HepG2 (cell line): ENCODE data around the gene FBXO30. TPM values are rescaled to one million over a fixed set of nuclear protein-coding genes. Genes with fewer than 3 reads are reported as not detected.

Experiments used
- ERF ChIP-seq: IDR thresholded peaks from 2 replicates; pipeline ENCODE4 v1.6.1; 2018; ENCODE audit warnings: missing biosample characterization, missing genetic modification reagents
- GRHL1 ChIP-seq: sonication (generic); formaldehyde crosslinking; conservative IDR thresholded peaks from 2 replicates; pipeline ENCODE4 v1.8.0; 2022; ENCODE audit warnings: missing genetic modification reagents
- HMGA1 ChIP-seq: sonication (generic); formaldehyde crosslinking; conservative IDR thresholded peaks from 2 replicates; pipeline ENCODE4 v1.4.0; 2020; ENCODE audit warnings: missing genetic modification reagents
- TFDP2 ChIP-seq: sonication (generic); formaldehyde crosslinking; IDR thresholded peaks from 2 replicates; pipeline ENCODE4 v1.4.0; 2020; ENCODE audit warnings: missing genetic modification reagents
- ZBTB44 ChIP-seq: sonication (generic); formaldehyde crosslinking; IDR thresholded peaks from 2 replicates; pipeline ENCODE4 v1.4.0; 2020; ENCODE audit warnings: missing genetic modification reagents
- ZNF431 ChIP-seq: sonication (generic); formaldehyde crosslinking; IDR thresholded peaks from 2 replicates; pipeline ENCODE4 v1.9.0; 2022; ENCODE audit warnings: missing genetic modification reagents, low read depth, mild to moderate bottlenecking, borderline replicate concordance
- ZNF564 ChIP-seq: sonication (generic); formaldehyde crosslinking; IDR thresholded peaks from 2 replicates; pipeline ENCODE4 v1.8.1; 2023; ENCODE audit warnings: mild to moderate bottlenecking, missing genetic modification reagents
- ZNF569 ChIP-seq: sonication (generic); formaldehyde crosslinking; IDR thresholded peaks from 2 replicates; pipeline ENCODE4 v1.5.0; 2020; ENCODE audit warnings: mild to moderate bottlenecking, missing genetic modification reagents, moderate library complexity, borderline replicate concordance
- ZNF709 ChIP-seq: sonication (generic); formaldehyde crosslinking; IDR thresholded peaks from 2 replicates; pipeline ENCODE4 v1.5.0; 2020; ENCODE audit warnings: mild to moderate bottlenecking, missing genetic modification reagents
- ZNF75D ChIP-seq: sonication (generic); formaldehyde crosslinking; IDR thresholded peaks from 2 replicates; pipeline ENCODE4 v1.8.1; 2023; ENCODE audit warnings: missing genetic modification reagents, mild to moderate bottlenecking, borderline replicate concordance
- polyA plus RNA-seq, 8 experiments: library from polyadenylated mRNA; depleted of rRNA in 3 of 8; stranded (reverse) in 7 of 8; unstranded in 1 of 8; fragments of >200 nt; fragmentation: Illumina TruSeq in 4 of 8; extraction: Trizol in 4 of 8; gene quantifications; 2 replicates each; pipeline versions ENCODE4 v1.2.1 to v1.2.3, GENCODE V29; 2011 to 2016; ENCODE audit warnings: low read depth in 4 of 8, missing spikeins in 1 of 8, mixed read lengths in 1 of 8; ENCODE audit not compliant: insufficient read depth in 1 of 8
- total RNA-seq, 5 experiments: library from RNA; depleted of rRNA; stranded (reverse); fragments of >200 nt; fragmentation: Illumina TruSeq; extraction: Trizol; gene quantifications; 2 replicates each; pipeline ENCODE4 v1.2.3, GENCODE V29; 2016; ENCODE audit warnings: low read depth in 1 of 5
- TF ChIP-seq, protein P1 (sequence below): sonication (generic); formaldehyde crosslinking; IDR thresholded peaks from 2 replicates; pipeline ENCODE4 v1.8.0; 2022; ENCODE audit warnings: missing genetic modification reagents, mild to moderate bottlenecking, inconsistent platforms, borderline replicate concordance
- TF ChIP-seq, protein P2 (sequence below): sonication (generic); formaldehyde crosslinking; IDR thresholded peaks from 2 replicates; pipeline ENCODE4 v1.4.0; 2020; ENCODE audit warnings: mild to moderate bottlenecking, missing genetic modification reagents

FBXO30 gene
- total and polyA plus RNA-seq, 2 of the 13 experiments (the other 11 are each of a cell fraction or from before 2014, with no cell fraction given), result 3.2 to 7.1 TPM

DNA sequence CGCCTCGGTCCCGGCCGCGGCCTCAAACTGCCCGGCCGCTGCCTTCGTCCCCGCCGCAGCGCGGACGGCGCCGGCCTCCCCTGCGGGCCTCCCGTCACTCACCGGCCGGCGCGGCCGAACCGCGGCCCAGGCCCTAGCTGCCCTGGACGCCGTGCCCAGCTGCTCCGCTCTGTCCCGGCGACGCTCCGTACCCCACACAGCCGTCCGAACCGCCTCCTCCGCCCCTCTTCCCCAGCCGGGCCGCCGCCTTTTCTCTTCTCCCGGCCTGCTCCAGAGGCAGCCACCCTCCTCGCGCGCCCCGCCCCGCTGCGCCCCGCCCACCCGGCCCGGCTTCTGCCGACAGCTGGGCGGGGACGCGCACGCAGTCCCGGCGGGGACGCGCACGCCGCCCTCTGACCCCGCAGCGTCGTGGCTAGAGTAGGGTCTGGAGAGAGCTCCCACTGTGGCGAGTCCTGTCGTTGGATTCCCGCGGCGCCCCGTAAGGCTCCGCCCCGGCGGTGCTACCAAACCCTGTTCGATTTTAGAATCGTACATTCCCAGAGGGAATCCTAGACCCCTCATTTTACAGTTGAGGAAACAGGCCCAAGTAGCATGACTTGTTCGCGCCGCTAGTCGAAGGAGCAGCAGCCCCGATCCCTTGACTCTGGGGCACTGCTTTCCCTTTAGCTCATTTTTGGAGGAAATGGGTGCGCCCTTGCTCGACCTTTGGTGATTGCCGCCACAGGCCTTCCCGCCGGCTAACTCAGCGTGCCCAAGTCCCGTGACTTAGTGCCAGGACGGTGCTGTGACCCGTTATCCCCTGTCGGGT, at the start of gene FBXO30 (continued):
- no peak for TF ChIP-seq HMGA1 (CRISPR knock-in tag)
- 0 out of 2 replicates have a peak, but pooled peaks have one; percentile 16 for TF ChIP-seq ZNF564 (CRISPR knock-in tag)
- TF ChIP-seq ERF (CRISPR knock-in tag), result peak; percentile 80; the same call in 1 of the 2 replicates
- TF ChIP-seq, protein P1, sequence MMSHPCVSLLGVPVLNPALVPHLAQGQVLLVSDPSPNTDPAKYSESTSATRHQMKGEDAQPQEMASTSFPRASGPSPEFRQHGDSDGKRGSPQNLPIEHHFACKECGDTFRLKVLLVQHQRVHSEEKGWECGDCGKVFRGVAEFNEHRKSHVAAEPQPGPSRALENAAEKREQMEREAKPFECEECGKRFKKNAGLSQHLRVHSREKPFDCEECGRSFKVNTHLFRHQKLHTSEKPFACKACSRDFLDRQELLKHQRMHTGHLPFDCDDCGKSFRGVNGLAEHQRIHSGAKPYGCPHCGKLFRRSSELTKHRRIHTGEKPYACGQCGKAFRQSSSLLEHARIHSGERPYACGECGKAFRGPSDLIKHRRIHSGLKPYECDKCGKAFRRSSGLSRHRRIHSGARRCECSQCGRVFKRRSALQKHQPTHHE (CRISPR knock-in tag), result peak; percentile 85; the same call in 1 of the 2 replicates
- no peak for TF ChIP-seq ZNF569
- TF ChIP-seq, protein P2, sequence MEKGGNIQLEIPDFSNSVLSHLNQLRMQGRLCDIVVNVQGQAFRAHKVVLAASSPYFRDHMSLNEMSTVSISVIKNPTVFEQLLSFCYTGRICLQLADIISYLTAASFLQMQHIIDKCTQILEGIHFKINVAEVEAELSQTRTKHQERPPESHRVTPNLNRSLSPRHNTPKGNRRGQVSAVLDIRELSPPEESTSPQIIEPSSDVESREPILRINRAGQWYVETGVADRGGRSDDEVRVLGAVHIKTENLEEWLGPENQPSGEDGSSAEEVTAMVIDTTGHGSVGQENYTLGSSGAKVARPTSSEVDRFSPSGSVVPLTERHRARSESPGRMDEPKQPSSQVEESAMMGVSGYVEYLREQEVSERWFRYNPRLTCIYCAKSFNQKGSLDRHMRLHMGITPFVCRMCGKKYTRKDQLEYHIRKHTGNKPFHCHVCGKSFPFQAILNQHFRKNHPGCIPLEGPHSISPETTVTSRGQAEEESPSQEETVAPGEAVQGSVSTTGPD (CRISPR knock-in tag), result no peak
- peak; percentile 83; the same call in 1 of the 2 replicates for TF ChIP-seq TFDP2
- TF ChIP-seq ZNF431 (CRISPR knock-in tag), result peak; percentile 63; the same call in 1 of the 2 replicates
- TF ChIP-seq ZNF75D (CRISPR knock-in tag), result no peak
- no peak for TF ChIP-seq GRHL1 (CRISPR knock-in tag)
- TF ChIP-seq ZBTB44, result no peak
- peak; percentile 68; the same call in 1 of the 2 replicates for TF ChIP-seq ZNF709 (CRISPR knock-in tag)
